RWPE1 (cell line): ENCODE data around the gene HSPB1.
"Not testable (repeated sequence)": the region's sequence is repeated elsewhere in the genome, so short reads cannot be mapped to it uniquely, and the experiment has no call there.

Source experiments
- CTCF ChIA-PET: fragments of 350-600 bp; sonication (Branson Sonifier 250); formaldehyde crosslinking; extraction: SDS; loops from one replicate; lab custom pipeline; 2021; lab: Yijun Ruan, JAX
- POLR2A ChIA-PET: fragments of 400-600 bp; formaldehyde crosslinking; extraction: SDS; loops from one replicate; lab custom pipeline; 2020; ENCODE audit warnings: antibody characterized with exemption; ENCODE audit not compliant: low non-redundant PET; lab: Yijun Ruan, JAX
- DNase-seq: peaks from one replicate; pipeline ENCODE4 v3.0.0; 2012; ENCODE audit warnings: low spot score
- H3K27ac ChIP-seq: fragments of 450-650 bp; 2 replicates; pipeline ENCODE4 v1.5.1; 2017
- CTCF ChIP-seq: fragments of 450-650 bp; conservative IDR thresholded peaks from 2 replicates; pipeline ENCODE4 v1.5.1; 2017; ENCODE audit warnings: low read depth, mild to moderate bottlenecking

Gene HSPB1

GRCh38 chr7:76303202-76304147 is 1.0 kb downstream of the HSPB1 start:
- peak overlapping the region; percentile 100 for H3K27ac ChIP-seq
- CTCF ChIA-PET = interaction anchor here (1.4 kb wide), 1 partner anchor 10 kb away, joined by 4 read pairs; no protein-coding TSS in a partner anchor
- TF ChIP-seq CTCF = no peak
- POLR2A ChIA-PET = interaction anchor here (1.3 kb wide), 1 partner anchor 12 kb away, joined by 4 read pairs; no protein-coding TSS in a partner anchor
- DNase-seq = peak; percentile 90

- H3K27ac ChIP-seq = peak overlapping the region; percentile 100
- POLR2A ChIA-PET = interaction anchor here (0.6 to 1.6 kb wide), 3 partner anchors 10 to 1697 kb away, joined by 3 to 9 read pairs (median 4); no protein-coding TSS in a partner anchor
- CTCF ChIA-PET = interaction anchor here (1.1 to 1.9 kb wide), 2 partner anchors 9 to 127 kb away, joined by 5 to 7 read pairs; no protein-coding TSS in a partner anchor
- no peak for DNase-seq
- TF ChIP-seq CTCF = no peak
Measured at GRCh38 chr7:76304888-76305375, 2.5 kb downstream of the HSPB1 start.

GRCh38 chr7:76308874-76309273 is 6.4 kb downstream of the HSPB1 start:
- CTCF ChIA-PET = interaction anchor here (0.7 to 1.9 kb wide), 2 partner anchors 27 to 130 kb away, joined by 3 to 4 read pairs; no protein-coding TSS in a partner anchor
- H3K27ac ChIP-seq = peak overlapping the region; percentile 100
- POLR2A ChIA-PET, DNase-seq: not testable (repeated sequence)

GRCh38 chr7:76309341-76310101 is 7.0 kb downstream of the HSPB1 start:
- CTCF ChIA-PET = interaction anchor here (0.5 to 1.9 kb wide), 5 partner anchors 8 to 131 kb away, joined by 3 to 4 read pairs (median 3); no protein-coding TSS in a partner anchor
- DNase-seq, POLR2A ChIA-PET: not testable (repeated sequence)
- H3K27ac ChIP-seq = peak overlapping the region; percentile 100

GRCh38 chr7:76310102-76310957 is 7.9 kb downstream of the HSPB1 start:
- POLR2A ChIA-PET = no interaction called here
- CTCF ChIA-PET = interaction anchor here (0.6 to 1.9 kb wide), 5 partner anchors 7 to 133 kb away, joined by 3 to 10 read pairs (median 4); no protein-coding TSS in a partner anchor
- DNase-seq = no peak
- TF ChIP-seq CTCF = no peak
- peak overlapping the region; percentile 100 for H3K27ac ChIP-seq

GRCh38 chr7:76311838-76312237 is 9.4 kb downstream of the HSPB1 start:
- POLR2A ChIA-PET, DNase-seq: not testable (repeated sequence)
- CTCF ChIA-PET = interaction anchor here (0.6 to 0.7 kb wide), 4 partner anchors 21 to 135 kb away, joined by 3 to 7 read pairs (median 4); no protein-coding TSS in a partner anchor
- H3K27ac ChIP-seq = peak overlapping the region; percentile 100

- ChIA-PET POLR2A (no interaction called here), CTCF (interaction anchor here (0.6 to 3.0 kb wide), 26 partner anchors 9 to 239 kb away, joined by 3 to 29 read pairs (median 4); partner anchors contain the start of gene SRRM3)
- peak overlapping the region; percentile 100 for H3K27ac ChIP-seq
- peak; percentile 90 for DNase-seq
- TF ChIP-seq CTCF = peak; percentile 100
Measured at GRCh38 chr7:76314042-76314721, 11.7 kb downstream of the HSPB1 start.

GRCh38 chr7:76314740-76315139 is 12.3 kb downstream of the HSPB1 start:
- POLR2A ChIA-PET, DNase-seq: not testable (repeated sequence)
- H3K27ac ChIP-seq = peak overlapping the region; percentile 100
- CTCF ChIA-PET = interaction anchor here (0.6 to 3.0 kb wide), 8 partner anchors 13 to 136 kb away, joined by 3 to 29 read pairs (median 4); no protein-coding TSS in a partner anchor
